Activated CD4-positive, alpha-beta T cell treated with anti-CD3 and anti-CD28 coated beads, Interleukin-10, Interleukin-2, amounts not matched to agents 100 ng/mL and 50 ng/mL, durations not matched to agents 16 hours and 8 hours (primary cell): Measurements from ENCODE around the gene DNPH1.
A peak's percentile ranks its signal among the peaks of the same experiment; 100 is the strongest.

ENCODE experiments used
- DNase-seq: peaks from one replicate; pipeline ENCODE4 v3.0.0-alpha.2; 2020

DNPH1 gene

DNA sequence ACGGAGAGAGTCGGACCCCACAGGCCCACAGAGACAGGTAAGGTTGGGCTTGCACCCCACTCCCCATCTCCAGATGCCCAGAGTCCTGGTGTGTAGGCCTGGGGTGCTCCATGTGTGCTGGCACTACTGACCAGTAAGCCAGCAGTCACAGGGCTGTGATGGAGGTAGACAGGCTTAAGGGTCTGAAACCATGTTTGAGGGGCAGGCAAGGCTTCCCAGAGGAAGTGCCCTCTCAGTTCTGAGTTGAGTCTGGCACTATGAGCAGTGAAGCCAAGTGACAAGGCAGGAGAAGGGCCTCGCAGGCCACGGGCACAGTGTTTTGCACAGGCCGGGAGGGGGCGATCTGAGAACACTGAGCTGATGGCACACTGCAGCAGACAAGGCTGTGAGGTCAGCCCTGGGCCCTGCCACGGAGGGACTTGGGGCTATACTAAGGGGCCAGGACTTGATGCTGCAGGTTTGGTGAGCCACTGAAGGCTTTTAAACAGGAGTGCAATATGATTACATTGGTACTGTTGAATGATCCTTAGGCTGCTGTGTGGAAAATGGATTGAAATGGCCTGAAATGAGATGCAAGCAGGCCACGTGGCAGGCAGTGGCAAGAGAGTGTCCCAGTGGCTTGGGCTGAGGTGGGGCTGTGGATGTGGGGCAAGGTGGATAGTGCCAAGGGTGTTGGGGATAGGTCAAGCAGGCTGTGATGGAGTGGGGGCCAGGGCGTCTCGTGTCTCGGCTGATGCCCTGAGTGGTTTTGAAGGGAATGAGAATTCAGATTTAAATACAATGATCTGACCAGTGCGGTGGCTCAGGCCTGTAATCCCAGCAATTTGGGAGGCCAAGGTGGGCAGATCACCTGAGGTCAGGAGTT, 34.3 kb upstream of the DNPH1 start:
- DNase-seq: peak; percentile 83

DNA sequence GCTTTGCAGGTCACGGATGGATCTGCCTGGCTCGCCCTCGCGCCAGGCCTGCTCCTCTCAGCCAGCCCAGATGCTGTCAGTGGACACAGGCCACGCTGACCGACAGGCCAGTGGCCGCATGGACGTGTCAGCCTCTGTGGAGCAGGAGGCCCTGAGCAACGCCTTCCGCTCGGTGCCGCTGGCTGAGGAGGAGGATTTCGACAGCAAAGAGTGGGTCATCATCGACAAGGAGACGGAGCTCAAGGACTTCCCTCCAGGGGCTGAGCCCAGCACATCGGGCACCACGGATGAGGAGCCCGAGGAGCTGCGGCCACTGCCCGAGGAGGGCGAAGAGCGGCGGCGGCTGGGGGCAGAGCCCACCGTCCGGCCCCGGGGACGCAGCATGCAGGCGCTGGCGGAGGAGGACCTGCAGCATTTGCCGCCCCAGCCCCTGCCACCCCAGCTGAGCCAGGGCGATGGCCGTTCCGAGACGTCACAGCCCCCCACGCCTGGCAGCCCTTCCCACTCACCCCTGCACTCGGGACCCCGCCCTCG, 33.6 kb upstream of the DNPH1 start:
- DNase-seq: no peak

DNA sequence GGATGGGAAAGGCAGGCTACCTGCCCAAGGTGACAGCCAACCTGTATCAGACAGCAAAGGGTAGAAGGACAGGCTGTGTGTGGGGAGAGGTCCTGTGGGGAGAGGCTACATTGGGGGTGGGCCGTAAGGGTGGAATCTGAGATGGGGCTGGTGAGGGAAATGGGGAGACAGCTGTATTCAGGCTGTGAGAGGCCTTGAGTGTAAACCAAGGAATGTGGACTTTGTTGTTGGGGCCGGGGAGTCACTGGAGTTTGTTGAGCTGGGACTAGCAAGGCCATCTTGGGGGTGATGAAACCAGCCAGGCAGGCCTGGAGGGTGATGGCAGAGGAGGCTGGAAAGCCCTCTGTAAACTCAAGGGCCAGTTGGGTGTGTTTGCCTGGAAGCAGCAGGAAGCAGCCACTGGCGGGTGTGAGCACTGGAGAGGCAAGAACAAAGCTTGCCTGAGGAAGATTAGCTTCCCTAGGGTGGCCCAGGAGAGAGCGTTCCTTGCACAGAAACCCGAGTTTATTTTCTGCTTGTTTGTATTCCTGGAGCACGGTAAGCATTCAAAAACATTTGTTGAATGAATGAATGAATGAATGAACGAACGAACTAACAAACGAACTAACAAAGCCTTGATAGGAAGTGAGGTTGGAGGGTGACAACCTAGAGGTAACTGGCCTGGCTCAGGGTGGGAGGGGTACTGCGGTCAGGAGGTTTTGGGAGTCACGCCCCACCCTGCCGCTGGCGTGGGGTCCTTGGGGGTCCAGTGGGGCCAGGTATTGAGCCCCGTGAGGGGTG, 32.9 kb upstream of the DNPH1 start:
- no peak for DNase-seq

DNA sequence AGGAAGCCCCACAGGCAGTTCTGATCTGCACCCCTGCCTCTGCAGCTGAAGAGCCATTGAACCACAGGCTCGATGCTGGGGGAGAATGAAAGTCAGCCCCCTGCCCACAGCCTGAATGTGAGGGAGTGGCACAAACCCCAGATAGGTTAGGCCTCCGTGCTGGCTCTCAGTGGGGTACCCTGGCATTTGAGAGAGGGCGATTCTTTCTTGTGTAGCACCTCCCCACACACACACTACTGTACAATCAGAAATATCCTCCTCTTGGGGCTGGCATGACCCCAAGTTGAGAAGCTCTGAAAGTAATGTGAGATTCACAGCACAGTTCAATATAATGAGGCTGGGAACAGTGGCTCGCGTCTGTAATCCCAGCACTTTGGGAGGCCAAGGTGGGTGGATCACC, 31.9 kb upstream of the DNPH1 start:
- no peak for DNase-seq

DNA sequence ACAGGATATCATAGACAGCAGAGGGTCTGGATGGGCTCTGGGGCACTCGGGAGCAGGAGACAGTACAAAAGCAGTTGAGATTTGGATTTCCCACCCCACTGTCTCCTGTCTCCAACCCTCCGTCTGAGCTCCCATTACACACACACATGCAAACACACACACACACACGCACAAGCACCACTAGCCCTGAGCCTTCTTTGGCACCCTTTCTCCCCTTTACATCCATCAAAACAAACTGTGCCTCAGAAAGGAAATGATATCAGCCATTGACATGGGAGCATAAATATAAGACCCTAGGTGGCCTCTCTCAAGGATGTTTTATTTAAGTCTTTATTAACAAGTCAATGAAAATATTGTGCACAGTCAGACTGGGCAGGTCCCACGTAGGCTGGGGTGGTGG, 31.5 kb upstream of the DNPH1 start:
- no peak for DNase-seq

DNA sequence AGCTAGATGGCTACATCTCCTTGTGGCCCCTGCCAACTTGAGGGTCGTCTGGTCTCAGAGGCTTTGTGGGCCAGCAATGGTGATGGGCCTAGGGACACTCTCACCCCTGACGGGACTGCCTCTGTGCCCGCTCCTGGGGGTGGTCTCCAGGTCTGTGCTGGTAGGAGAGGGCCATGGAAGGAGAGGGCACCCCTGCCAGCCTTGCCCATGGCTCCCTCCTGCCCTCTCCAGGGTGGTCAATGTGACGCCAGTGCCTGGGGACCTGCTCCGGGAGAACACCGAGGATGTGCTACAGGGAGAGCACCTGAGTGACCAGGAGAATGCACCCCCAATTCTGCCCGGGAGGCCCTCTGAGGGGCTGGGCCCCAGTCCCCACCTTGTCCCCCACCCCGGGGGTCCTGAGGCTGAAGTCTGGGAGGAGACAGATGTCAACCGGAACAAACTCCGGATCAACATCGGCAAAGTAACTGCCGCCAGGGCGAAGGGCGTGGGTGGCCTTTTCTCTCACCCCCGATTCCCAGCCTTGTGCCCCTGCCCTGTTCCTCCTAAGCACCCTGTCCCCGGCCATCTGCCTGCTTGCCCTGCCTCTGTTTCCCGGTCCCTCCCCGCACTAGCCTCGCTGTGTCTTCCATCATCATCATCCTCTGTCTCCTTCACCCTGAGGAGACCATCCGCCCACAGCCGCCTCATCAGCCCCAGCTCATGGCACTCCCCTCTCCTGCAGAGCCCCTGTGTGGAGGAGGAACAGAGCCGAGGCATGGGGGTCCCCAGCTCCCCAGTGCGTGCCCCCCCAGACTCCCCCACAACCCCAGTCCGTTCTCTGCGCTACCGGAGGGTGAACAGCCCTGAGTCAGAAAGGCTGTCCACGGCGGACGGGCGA, 29.8 kb upstream of the DNPH1 start:
- DNase-seq: no peak

DNA sequence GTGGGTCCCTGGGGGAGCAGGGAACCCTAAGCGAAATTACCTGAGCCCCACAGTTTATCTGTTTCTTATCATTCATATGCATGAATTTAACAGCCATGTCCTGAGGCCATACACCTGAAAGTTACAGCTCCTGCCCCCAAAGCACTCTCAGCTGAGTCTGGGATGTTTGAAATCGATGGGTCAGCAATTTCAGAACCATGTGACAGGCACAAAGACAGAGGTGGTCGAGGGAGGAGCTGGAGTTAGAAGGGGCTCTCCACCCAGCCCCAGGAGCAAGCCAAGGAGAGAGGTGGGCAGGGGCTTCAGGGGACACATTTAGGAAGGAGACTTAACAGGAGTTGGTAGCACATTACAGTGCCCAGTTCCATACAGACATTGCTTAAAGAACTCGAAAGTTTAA, 28.9 kb upstream of the DNPH1 start:
- DNase-seq: no peak

DNA sequence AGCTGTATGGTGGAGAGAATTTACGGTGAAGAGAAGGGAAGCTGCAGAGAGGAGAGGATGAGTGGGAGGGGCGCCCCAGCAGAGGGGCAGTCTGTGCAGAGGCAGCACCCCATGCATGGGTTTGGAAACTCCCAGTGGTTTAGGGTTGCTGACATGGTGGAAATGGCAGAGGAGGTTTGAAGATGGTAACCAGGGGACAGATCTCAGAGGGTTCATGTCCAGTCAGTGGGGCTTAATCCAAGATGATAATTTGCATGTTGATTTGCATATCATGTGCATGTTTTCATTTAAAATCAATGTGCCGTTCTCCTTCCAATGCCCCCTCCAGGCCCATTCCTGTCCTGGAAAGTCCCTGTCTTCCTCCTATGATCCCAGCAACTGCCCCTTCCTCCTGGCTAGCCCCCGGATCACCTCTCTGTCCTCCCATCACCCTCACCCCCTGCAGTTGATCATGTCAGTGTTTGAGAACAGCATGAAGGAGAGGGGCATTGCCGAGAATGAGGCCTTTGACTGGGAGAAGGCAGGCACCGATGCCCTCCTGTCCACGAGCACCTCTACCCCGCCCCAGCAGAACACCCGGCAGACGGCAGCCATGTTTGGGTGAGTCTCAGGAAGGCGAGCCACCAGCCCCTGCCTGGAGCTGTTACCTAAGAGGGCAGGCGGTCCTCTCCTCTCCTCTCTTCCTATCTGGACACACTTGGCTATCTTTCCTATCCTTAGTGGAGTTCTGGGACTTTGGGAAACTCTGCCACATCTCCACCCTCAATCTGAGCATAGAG, 28.3 kb upstream of the DNPH1 start:
- DNase-seq: peak; percentile 19

DNA sequence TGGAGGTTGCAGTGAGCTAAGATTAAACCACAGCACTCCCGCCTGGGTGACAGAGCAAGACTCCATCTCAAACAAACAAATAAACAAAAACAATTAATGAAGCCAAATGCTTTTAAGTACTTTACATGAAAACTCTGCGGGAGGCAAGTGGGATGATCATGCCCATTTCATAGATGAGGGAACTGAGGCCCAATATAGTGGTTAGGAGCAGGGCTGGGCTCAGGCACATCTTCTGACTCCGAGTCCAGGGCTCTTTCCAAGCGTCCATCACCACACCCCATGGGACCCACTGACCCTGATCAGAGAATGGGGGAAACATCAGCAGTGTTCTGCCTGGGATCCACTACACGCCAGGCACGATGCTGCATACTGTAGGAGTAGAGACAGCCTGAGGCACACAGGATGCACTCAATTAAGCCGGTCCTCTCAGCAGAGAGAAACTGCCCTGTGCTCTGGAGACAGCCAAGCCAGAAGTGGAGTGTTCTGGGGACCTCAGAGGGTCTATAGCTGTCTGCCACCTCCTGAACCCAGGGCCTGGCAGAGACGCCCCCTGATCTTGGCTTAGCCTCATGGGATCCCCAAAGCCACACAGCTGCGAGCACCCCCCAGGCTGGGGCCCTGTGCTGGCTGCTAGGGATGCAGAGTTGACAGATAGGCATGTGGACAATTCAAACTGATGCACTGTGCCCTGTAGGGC, 27.5 kb upstream of the DNPH1 start:
- DNase-seq: no peak

DNA sequence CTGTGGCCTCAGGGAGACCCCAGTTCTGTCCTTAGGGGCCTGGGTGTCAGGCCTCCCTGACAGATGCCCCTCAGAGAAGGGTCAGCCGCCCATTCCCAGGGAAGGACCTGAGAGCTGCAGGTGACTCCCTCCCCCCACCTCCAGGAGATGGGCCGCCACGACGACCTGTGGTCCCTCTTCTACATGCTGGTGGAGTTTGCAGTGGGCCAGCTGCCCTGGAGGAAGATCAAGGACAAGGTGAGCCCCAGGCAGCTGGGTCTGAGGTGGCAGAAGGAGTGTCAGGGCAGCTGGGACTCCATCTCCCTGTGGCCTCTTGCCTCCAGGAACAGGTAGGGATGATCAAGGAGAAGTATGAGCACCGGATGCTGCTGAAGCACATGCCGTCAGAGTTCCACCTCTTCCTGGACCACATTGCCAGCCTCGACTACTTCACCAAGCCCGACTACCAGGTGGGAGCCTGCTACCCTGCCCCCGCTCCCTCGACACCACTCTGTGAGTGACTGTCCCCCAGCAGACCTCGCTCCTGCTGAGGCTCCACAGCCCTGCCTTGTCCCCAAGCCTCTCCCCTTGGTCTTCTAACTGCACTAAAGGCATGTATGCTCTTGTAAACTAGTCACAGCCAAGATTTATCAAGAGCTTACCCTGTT, 26.2 kb upstream of the DNPH1 start:
- DNase-seq: no peak

DNA sequence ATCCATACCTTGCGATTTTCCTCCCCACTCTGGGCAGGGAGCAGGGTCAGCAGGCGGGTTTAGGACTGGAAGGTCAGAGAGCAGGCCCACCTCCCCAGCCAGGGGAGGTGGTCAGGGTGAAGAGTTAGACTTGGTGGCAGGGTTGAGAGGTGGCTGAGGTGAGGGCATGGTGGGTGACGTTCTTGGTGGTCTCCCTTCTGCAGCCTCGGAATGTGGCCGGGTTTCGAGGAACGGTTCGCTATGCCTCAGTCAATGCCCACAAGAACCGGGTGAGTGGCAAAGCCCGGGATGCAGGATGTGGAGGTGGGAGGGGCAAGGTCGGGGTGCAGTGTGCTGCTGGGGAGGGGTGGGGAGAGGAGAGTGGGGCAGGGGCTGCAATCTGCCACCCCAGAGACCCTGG, 25.6 kb upstream of the DNPH1 start:
- DNase-seq: no peak

DNA sequence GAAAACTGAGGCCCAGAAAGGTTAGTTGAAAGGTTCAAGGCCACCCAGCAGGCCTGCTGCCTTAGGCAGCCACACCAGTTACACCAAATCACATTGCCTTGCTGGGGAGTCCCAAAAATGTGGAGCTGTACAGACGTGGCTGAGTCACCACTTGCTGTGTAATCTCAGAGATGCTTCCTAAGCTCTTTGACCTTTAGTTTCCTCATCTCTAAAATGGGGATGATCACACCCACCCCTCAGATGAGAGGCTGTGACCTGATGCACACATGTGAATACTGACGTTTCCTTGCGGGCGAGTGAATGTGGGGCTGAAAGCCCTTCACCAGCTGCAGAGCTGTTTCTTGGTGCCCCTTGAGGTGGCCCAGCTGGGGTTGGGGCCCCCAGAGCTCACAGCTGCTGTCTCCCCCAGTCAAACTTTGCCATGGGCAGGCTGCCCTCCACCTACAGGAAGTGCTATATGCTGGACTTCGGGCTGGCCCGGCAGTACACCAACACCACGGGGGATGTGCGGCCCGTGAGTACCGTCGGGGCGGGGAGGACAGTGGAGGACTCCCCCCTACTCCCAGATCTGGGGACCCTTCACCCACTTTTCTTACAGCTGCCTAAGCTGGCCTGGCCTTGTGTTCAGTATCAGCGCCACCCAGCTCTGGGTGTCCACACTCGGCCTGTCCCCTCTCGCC, 25.0 kb upstream of the DNPH1 start:
- DNase-seq: peak; percentile 40

DNA sequence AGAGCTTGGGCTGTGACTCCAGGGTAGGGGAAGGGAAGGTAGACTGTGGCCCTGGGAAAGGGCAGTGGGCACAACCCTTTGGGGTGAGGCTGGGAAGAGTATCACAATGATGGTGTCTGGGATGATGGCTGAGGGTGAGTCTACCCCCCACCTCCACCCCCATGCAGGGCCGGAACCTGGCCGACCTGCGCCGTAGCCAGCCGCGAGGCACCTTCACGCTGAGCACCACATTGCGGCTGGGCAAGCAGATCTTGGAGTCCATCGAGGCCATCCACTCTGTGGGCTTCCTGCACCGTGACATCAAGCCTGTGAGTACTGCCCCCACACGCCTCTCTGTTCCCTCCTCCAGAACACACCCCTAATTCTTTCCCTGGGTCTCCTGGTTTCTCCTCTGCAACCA, 24.1 kb upstream of the DNPH1 start:
- DNase-seq: no peak

DNA sequence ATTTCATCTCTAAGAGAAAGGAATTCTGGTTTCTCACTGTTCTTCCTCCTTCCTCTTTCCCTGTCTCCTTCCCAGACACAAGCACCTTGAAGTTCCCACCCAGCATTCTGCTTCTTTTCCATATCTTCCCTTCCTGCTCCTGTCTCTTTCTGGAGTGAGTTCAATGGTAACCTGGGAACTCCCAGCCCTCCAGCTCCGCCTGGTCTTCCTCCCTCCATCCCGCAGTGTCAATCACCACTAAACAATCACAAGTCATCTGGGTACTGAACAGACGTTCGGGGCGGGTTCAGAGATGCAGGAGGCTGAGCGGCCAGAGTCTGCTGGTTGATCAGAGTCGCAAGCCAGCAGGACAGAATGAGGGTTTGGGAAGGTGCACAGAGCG, 21.7 kb upstream of the DNPH1 start:
- DNase-seq: no peak

DNA sequence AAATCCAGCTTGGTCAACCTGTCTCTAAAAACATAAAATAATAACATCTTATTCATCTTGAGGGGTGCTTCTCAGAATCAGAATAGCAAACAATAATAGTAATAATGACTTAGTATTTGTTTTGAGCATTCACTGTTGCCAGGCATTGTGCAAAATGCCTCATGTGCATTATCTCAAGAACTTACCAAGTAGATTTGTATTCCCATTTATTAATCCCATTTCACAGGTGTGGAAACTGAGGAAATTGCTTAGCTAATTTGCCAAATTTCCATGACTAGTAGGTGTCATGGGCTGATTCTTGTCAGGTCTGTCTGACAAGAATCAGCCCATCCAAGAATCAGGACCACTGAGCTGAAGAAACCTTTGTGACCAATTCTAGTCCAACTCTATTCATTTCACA, 19.5 kb upstream of the DNPH1 start:
- no peak for DNase-seq

DNA sequence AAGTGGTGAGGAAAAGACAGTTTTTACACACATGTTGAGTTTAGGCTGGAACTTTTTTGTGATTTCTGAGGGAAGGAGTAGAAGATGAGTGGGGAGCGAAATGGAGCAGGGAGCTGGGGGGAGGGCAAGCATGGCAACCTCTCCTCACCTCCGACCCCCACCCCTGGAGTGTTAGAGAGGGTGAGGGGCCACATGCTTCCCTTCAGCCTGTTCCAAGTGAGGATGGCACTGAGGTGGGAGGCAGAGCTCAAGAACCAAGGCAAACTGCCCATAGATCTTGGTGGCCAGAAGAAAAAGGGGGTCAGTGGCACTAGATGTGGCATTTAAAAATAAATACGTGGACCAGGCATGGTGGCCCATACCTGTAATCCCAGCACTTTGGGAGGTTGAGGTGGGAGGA, 18.8 kb upstream of the DNPH1 start:
- DNase-seq: no peak

DNA sequence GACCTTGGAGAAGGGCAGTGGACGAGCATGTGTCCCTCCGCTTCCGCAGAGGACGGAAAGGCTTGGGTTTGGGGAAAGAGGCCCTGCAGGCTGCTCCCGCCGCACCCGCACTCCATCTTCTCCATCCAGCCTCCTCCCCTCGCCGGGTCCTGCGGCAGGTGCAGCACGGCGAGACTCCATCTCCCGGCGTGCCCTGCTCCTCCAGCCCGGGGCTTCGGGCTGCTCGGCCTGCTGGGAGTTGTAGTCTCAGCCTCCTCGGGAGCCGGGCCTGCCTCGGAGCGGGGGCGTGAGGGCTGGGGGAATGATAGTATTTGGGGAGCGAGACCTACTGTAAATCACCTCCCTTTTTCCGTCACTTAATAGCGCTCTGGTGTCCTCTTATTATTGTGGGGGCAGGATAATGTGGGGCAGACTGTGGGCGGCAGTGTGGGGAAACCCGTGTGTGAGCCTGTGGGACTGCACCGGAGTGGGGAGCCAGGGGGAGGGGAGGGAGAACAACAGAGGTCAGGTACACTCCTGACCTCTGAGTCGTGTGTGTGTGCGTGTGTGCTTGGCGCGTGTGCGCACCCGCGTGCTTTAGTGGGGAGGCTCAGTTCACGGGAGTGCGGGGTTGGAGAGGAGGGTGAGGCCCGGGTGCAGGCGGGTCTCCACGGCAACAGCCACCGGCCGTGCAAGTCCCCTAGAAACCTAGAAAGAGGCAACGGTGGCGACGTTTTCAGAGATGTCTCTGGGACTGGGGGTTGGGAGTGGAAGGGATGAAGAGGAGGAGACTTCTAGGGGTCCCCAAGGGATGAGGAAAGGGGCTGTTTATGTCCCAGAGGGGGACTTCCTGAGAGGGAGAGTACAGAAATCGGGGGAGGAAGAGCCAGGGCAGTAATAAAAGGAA, 18.1 kb upstream of the DNPH1 start:
- peak; percentile 92 for DNase-seq

DNA sequence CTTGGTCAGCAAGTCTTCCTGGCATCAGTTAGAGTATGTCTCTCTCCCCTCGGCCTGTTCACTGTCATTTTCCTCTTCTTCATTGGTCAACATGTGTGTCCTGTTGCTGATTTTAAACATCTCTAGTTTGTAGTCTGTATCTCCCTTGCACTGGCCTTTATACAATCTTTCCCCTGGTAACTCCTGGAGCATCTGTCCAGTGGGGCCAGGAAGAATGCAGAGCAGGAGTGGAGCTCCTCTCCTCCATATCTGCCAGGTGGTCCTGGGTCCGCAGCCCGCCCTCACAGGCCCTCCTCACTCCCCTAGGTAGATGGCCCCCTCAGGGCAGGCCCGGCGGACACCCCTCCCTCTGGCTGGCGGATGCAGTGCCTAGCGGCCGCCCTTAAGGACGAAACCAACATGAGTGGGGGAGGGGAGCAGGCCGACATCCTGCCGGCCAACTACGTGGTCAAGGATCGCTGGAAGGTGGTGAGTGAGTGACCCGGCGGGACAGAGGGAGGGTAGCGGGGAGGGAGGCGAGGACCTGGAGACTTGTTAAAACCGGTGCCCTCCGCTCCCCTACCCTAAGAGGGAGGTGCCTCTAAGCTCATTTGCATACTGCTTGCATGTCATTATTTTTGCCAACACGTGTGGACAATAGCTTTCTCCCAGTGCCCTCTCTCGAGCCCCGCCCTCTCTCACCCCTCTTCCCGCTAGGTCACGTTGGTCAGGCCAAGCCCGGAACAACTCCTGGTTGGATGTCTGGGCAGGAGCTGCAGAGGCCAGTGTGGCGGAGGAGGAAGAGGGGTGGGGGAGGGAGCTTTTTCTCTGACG, 17.2 kb upstream of the DNPH1 start:
- peak; percentile 42 for DNase-seq
